Measurements from ENCODE around the gene SLC35F3.
"Not testable (repeated sequence)": the region's sequence is repeated elsewhere in the genome, so short reads cannot be mapped to it uniquely, and the experiment has no call there.

Gene SLC35F3

DNA sequence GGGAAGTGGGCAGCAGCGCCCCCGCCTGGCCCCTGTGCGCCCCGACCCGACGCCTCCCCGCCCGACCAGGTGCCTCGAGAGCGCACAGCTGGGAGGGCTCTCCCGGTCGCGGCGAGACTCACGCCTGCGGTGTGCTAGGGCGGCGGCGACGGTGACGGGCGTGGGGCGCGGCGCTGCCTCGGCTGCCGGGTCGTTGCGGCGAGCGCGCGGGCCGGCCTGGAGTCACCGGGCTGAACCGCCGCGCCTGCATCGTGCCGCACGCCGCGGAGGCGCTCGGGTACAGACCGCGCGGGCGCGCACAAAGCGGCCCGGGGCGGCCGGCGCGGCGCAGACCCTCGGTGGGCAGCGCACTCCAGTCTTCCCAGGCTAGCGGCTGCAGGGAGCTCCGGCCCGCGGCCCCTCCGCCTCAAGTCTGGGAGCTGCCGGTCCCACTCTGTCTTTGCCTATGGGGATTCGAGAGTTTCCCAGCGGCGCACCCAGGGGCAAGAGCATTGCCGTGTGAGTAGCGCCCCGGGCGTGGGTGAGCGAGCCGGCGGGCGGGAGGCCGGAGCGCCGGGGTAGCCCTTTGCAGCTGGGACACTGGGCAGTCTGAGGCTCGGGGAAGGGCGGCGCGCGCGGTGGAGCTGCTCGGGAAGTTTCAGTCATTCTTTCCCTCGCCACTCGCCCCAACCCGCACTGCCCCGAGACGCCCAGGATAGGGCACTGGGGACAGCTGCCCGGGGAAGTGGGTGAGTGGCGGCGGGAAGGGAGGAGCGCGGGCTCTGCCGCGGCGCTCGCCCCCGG, at the start of gene SLC35F3:
Gene SLC35F3 (plus strand): TSS at position 44 of the 783 bp plus-strand sequence.
- no peak for DNase-seq (ENCODE audit: low read depth)

GRCh38 chr1:233859446-233859845, 45.0 kb upstream of the SLC35F3 start:
- DNase-seq (ENCODE audit: low read depth): no peak

DNA sequence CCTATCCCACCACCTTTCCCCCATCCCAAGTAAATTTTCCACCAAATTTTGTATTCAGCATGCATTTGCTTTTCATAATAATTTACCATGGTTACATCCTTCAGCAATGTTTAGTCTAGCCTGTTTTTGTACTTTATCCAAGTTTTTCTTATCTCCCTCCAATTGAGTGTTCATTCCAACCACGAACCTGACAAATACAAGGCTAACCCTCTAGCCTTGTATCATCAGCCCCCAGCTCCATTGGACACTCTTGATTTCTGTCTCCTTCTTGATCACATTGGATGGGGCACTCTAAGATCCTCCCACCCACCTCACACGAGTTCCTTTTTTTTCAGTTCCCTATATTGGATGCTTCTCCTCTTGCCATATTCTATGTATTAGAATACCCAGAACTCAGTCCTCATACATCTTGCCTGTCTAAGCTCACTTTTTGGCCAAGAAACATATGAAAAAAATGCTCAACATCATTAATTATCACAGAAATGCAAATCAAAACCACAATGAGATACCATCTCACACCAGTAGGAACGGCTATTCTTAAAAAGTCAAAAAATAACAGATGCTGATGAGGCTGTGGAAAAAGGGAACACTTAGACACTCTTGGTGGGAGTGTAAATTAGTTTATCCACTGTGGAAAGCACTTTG, 40.5 kb upstream of the SLC35F3 start:
- DNase-seq (ENCODE audit: low read depth): no peak

- DNase-seq (ENCODE audit: low read depth): no peak
Observed at GRCh38 chr1:233864578-233864977, 39.9 kb upstream of the SLC35F3 start.

DNA sequence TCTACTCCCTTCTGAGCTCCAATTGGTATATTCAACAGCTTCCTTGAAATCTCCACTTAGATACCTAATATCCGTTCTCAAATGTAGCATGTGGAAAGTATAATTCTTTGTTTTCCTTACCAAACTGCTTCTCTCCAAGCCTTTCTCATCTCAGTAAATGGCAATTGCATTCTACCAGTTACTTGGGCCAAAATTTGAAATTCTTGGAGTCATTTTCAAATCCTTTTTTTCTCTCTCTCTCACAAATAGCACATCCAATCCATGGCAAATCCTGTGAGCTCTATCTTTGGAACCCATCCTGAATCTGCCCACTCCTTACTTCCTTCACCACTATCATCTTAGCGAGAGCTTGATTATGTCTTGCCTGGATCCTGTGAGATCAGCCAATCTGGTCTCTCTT, 39.3 kb upstream of the SLC35F3 start:
- DNase-seq (ENCODE audit: low read depth): no peak

- no peak for DNase-seq (ENCODE audit: low read depth)
Observed at GRCh38 chr1:233865902-233866301, 38.6 kb upstream of the SLC35F3 start.

DNA sequence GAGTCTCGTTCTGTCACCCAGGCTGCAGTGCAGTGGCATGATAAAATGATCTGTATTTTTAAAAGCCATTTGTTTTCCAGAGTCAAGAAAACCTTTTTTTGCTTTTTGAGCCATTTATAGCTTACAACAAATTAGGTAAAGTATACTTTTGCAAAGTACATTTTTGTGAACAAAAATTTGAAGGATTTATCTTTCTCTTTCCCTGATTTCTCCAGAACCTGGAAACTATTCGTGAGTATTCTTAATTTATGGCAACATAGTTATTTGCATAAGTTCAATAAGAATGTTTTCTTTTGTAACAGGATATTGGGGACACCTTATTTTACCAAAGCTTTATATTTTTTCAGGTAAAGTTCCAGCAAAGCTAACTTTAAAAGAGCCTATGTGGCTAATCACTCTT, 37.4 kb upstream of the SLC35F3 start:
- DNase-seq (ENCODE audit: low read depth): no peak

GRCh38 chr1:233868461-233868860, 36.0 kb upstream of the SLC35F3 start:
- DNase-seq (ENCODE audit: low read depth): no peak

DNA sequence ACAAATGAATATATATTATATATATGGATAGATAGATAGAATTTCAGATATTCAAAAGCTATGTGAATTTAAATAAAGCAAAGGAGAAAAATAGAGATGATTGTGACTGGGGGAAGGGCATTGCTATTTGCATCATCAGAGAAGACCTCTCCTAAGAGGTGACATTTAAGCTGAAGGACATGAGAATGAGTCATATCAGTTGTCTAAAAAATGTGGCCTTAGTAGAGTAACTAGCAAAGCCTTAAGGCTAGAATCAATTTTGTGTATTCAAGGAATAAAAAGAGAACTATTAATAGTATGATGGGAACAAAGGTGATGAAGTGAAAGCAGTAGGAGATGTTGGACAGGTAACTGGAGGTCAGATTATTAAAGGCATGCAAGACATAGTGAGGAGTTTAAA, 34.8 kb upstream of the SLC35F3 start:
- no peak for DNase-seq (ENCODE audit: low read depth)

DNA sequence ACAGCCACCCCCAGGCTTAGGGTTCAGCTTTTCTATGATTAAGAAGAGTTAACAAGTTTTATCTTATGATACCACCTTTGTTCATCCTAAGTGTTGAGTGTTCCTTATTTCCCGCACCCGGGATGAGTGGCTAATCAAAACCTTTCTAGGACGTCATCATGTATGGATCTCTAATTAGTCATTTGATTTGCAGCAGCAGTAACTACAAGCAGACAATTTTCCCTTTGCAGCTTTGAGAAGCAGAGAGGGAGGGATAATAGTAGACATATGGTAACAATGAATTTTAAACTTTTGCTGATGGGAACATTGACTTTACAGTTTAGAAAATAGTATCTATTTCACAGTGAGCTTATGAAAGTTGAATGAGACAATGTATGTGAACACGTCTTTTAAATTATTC, 30.8 kb upstream of the SLC35F3 start:
- no peak for DNase-seq (ENCODE audit: low read depth)

DNA sequence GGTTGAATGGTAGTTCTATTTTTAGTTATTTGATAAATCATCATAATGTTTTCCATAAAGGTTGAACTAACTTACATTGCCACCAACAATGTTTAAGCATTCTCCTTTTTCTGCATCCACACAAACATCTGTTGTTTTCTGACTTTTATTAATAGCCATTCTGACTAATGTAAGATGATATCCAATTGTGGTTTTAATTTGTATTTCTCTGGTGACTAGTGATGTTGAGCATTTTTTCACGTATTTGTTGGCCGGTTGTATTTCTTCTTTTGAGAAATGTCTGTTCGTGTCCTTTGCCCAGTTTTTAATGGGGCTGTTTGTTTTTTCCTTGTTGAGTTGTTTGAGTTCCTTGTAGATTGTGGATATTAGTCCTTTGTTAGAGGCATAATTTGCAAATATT, 24.6 kb upstream of the SLC35F3 start:
- DNase-seq (ENCODE audit: low read depth): no peak

DNA sequence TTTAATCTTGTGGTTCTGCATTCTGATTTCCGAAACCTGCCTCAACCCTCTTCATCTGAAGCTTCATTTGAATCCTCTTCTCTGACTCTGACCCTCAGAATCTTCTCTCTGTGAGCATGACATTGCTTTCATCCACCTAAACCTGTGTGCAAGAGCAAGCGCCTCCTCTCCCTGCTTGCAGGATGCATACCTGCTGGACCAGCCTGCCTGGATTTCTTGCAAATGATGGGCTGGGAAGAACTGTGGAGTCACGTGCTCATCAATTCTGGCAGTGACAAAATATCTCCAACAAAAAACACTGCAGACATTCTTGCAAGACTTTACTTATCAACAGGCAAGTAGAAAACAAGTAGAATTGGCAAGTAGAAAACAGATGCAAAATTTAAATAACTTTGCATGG, 20.8 kb upstream of the SLC35F3 start:
- no peak for DNase-seq (ENCODE audit: low read depth)

DNA sequence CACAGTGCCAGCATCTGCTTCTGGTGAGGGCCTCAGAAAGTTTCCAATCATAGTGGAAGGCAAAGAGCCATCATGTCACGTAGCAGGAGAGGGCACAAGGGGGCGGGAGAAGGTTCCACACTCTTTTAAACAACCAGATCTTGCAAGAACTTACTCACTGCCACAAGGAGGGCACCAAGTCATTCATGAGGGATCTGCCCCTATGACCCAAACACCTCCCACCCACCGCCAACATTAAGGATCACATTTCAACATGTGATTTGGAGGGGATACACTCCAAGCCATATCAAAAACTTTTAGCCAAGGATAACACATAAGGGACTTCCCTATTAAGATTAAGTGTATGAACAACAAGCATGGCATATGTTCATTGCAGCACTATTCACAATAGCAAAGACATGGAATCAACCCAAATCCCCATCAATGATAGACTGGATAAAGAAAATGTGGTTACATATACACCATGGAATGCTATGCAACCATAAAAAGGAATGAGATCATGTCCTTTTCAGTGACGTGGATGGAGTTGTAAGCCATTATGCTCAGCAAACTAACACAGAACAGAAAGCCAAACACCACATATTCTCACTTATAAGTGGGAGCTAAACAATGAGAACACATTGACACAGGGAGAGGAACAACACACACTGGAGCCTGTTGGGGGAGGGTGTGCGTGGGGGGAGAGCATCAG, 19.9 kb upstream of the SLC35F3 start:
- DNase-seq (ENCODE audit: low read depth): no peak

GRCh38 chr1:233885196-233885920, 19.1 kb upstream of the SLC35F3 start:
- DNase-seq (ENCODE audit: low read depth): no peak

DNA sequence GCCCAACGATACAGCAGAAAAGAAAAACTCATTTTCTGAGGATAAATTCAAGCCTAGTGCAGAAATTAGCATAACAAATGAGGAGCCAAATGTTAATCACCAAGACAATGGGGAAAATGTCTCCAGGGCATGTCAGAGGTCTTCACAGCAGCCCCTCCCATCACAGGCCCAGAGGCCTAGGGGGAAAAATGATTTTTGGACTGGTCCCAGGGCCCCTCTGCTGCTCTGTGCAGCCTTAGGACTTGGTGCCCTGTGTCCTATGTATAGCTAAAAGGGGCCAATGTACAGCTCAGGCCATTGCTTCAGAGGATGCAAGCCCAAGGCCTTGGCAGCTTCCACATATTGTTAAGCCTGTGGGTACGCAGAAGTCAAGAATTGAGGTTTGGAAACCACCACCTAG, 13.3 kb upstream of the SLC35F3 start:
- not testable (repeated sequence) for DNase-seq (ENCODE audit: low read depth)

DNA sequence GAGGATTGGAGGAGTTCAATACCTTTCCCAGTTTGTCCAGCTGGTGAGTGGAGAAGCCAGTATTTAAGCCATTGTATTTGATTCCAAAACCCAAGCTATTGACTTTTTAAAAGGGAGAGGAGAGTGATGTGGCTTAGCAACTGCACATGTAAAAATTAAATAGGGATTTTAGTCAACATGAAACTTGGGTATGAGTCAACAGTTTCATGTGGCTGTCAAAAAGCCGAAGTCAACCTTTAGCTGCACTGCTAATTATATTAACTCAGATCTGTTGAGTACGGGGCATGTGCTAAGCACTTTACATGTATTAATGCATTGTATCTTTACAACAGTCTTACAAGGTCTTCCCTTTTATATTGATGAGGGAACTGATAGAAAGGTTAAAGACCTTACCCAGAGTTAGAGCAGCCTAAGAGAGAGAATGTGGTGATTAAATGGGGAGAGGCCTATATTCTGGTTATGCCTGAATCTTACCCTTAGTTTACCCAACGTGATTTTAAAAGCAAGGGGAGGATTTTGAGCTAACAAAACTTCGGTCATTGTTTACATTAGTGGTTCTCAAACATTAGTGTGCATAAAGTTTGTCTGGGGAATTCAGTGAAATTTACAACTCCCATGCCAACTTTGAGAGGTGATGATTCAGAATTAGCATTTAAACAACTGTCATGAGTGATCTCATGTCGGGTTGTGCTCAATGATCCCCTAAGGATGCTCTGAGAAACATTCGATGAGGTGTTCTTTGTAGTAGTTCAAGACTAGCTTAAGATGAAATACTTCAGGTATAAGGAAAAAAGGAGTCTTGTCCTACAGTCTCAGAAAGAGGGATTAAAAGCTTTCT, 6.9 kb upstream of the SLC35F3 start:
- no peak for DNase-seq (ENCODE audit: low read depth)

DNA sequence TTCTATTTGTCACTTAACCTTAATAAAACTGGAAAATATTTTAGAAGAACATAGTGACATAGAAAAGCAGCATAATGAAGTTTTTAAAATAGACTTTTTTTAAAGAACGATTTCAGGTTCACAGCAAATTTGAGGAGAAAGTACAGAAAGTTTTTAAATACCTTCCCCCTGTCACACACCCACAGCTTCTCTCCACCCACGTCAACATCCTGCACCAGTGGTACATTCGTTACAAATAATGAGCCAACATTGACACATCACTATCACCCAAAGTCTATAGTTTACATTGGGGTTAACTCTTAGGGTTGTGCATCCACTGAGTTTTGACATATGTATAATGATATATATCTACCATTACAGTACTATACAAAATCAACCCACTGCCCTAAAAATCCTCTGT, 3.0 kb upstream of the SLC35F3 start:
- no peak for DNase-seq (ENCODE audit: low read depth)

- DNase-seq (ENCODE audit: low read depth): no peak
Observed at GRCh38 chr1:233905416-233906051, 1.1 kb downstream of the SLC35F3 start.

- DNase-seq (ENCODE audit: low read depth): no peak
Observed at GRCh38 chr1:233907151-233907550, 2.7 kb downstream of the SLC35F3 start.

GRCh38 chr1:233908092-233908491, 3.6 kb downstream of the SLC35F3 start:
- DNase-seq (ENCODE audit: low read depth): no peak

DNA sequence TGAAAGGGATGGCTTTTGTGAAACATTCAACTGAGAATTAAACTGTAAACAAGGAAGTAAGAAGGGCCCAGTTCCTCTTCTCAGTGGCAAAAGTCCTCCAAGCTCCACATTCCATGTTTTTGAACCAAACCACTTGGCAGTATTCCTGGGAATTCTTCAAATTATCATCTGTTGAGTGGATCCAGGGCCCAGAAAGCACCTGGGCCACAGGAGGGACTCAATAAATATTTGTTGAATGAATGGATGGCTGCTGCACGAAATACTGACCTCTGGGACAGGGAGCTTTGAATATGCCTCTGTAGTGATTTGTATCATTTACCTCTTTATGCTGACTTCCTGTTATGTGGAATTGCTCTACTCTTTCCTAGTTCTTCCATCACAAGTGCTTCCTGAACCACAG, 4.7 kb downstream of the SLC35F3 start:
- DNase-seq (ENCODE audit: low read depth): no peak

Data from activated gamma-delta T cell treated with anti-CD3 and anti-CD28 coated beads, Interleukin-2, amount 50 U/mL, for 16 hours (primary cell).